ENCODE measurements around the gene OR6K3.

DNA sequence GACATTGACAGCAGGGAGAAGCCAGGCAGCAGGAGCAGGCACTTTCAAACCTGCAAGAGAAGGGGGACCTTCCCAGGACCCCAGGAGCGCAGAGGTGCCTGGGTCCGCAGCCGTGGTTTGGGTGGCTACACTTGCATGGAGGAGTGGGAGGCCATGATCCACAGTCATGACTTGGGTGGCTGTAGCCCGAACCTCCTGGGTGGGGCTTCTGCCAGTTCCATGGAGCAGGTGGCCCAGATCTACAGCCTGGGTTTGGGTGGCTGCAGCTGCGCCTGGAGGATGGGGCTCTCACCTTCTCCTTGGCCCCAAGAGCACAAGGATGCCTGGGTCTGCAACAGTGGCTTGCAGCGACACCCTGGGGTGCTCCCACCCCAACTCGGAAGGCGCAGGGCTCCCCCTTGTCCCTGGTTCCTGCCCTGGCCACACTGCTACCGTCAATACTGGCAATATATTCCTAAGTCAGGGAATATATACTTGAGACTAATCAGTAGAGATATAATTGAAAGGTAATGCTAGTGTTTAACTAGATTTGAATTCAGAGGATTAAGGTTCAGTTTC is 31.7 kb upstream of the OR6K3 start:
- TF ChIP-seq POLR2A (IDR thresholded peaks at IDR 0.05; ENCODE audit: low read depth) (no peak), EP300 (IDR thresholded peaks at IDR 0.05) (no peak)
- TF ChIP-seq, protein P1, sequence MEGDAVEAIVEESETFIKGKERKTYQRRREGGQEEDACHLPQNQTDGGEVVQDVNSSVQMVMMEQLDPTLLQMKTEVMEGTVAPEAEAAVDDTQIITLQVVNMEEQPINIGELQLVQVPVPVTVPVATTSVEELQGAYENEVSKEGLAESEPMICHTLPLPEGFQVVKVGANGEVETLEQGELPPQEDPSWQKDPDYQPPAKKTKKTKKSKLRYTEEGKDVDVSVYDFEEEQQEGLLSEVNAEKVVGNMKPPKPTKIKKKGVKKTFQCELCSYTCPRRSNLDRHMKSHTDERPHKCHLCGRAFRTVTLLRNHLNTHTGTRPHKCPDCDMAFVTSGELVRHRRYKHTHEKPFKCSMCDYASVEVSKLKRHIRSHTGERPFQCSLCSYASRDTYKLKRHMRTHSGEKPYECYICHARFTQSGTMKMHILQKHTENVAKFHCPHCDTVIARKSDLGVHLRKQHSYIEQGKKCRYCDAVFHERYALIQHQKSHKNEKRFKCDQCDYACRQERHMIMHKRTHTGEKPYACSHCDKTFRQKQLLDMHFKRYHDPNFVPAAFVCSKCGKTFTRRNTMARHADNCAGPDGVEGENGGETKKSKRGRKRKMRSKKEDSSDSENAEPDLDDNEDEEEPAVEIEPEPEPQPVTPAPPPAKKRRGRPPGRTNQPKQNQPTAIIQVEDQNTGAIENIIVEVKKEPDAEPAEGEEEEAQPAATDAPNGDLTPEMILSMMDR (IDR thresholded peaks at IDR 0.05) = no peak

All from esophagus muscularis mucosa (tissue), 4 donors.